HepG2 (cell line): ENCODE data around the gene ASXL1. TPM values are rescaled to one million over a fixed set of nuclear protein-coding genes. Genes with fewer than 3 reads are reported as not detected.
A peak's percentile ranks its signal among the peaks of the same experiment; 100 is the strongest.

Source experiments
- CSRNP2 ChIP-seq: sonication (generic); formaldehyde crosslinking; conservative IDR thresholded peaks from 2 replicates; pipeline ENCODE4 v1.8.0; 2022; ENCODE audit warnings: low read depth, missing genetic modification reagents
- DNMT1 ChIP-seq: sonication (generic); formaldehyde crosslinking; IDR thresholded peaks from 2 replicates; pipeline ENCODE4 v1.5.1; 2020; ENCODE audit warnings: mild to moderate bottlenecking, missing genetic modification reagents
- DRAP1 ChIP-seq: IDR thresholded peaks from 2 replicates; pipeline ENCODE4 v1.6.1; 2016; ENCODE audit warnings: missing genetic modification reagents, missing compliant biosample characterization
- GFI1 ChIP-seq: sonication (generic); formaldehyde crosslinking; IDR thresholded peaks from 2 replicates; pipeline ENCODE4 v1.5.0; 2020; ENCODE audit warnings: missing genetic modification reagents, mild to moderate bottlenecking, borderline replicate concordance
- KDM1A ChIP-seq: IDR thresholded peaks from 2 replicates; pipeline ENCODE4 v1.6.1; 2016; ENCODE audit warnings: missing compliant biosample characterization
- KDM4B ChIP-seq: sonication (generic); formaldehyde crosslinking; IDR thresholded peaks from 2 replicates; pipeline ENCODE4 v1.4.0; 2020; ENCODE audit warnings: missing genetic modification reagents
- KIAA2018 ChIP-seq: sonication (generic); formaldehyde crosslinking; IDR thresholded peaks from 2 replicates; pipeline ENCODE4 v1.5.0; 2020; ENCODE audit warnings: mild to moderate bottlenecking, missing genetic modification reagents, borderline replicate concordance
- MAX ChIP-seq: IDR thresholded peaks from 2 replicates; pipeline ENCODE4 v1.6.1; 2012; ENCODE audit warnings: inconsistent platforms
- TRIM22 ChIP-seq: fragments of 450-650 bp; IDR thresholded peaks from 2 replicates; pipeline ENCODE4 v1.6.1; 2017
- ZBTB42 ChIP-seq: sonication (generic); formaldehyde crosslinking; IDR thresholded peaks from 2 replicates; pipeline ENCODE4 v1.5.0; 2020; ENCODE audit warnings: mild to moderate bottlenecking, missing genetic modification reagents
- ZFP82 ChIP-seq: sonication (generic); formaldehyde crosslinking; IDR thresholded peaks from 2 replicates; pipeline ENCODE4 v1.5.1; 2020; ENCODE audit warnings: mild to moderate bottlenecking, missing genetic modification reagents, borderline replicate concordance
- ZKSCAN8 ChIP-seq: IDR thresholded peaks from 2 replicates; pipeline ENCODE4 v1.6.1; 2016; ENCODE audit warnings: borderline replicate concordance, missing genetic modification reagents, missing compliant biosample characterization
- ZNF414 ChIP-seq: sonication (generic); formaldehyde crosslinking; IDR thresholded peaks from 2 replicates; pipeline ENCODE4 v1.5.0; 2020; ENCODE audit warnings: missing genetic modification reagents
- ZNF577 ChIP-seq: sonication (generic); formaldehyde crosslinking; IDR thresholded peaks from 2 replicates; pipeline ENCODE4 v1.4.0; 2020; ENCODE audit warnings: mild to moderate bottlenecking, low read depth, missing genetic modification reagents, borderline replicate concordance
- ZNF670 ChIP-seq: sonication (generic); formaldehyde crosslinking; IDR thresholded peaks from 2 replicates; pipeline ENCODE4 v1.8.0; 2022; ENCODE audit warnings: mild to moderate bottlenecking, missing genetic modification reagents, borderline replicate concordance
- ZNF747 ChIP-seq: sonication (generic); formaldehyde crosslinking; IDR thresholded peaks from 2 replicates; pipeline ENCODE4 v1.8.1; 2023; ENCODE audit warnings: missing genetic modification reagents, mild to moderate bottlenecking, borderline replicate concordance
- polyA plus RNA-seq, 8 experiments: library from polyadenylated mRNA; depleted of rRNA in 3 of 8; stranded (reverse) in 7 of 8; unstranded in 1 of 8; fragments of >200 nt; fragmentation: Illumina TruSeq in 4 of 8; extraction: Trizol in 4 of 8; gene quantifications; 2 replicates each; pipeline versions ENCODE4 v1.2.1 to v1.2.3, GENCODE V29; 2011 to 2016; ENCODE audit warnings: low read depth in 4 of 8, missing spikeins in 1 of 8, mixed read lengths in 1 of 8; ENCODE audit not compliant: insufficient read depth in 1 of 8
- total RNA-seq, 5 experiments: library from RNA; depleted of rRNA; stranded (reverse); fragments of >200 nt; fragmentation: Illumina TruSeq; extraction: Trizol; gene quantifications; 2 replicates each; pipeline ENCODE4 v1.2.3, GENCODE V29; 2016; ENCODE audit warnings: low read depth in 1 of 5

The ASXL1 gene
- total and polyA plus RNA-seq, 2 of the 13 experiments (the other 11 are each of a cell fraction or from before 2014, with no cell fraction given): 62.1 to 74.8 TPM

- TF ChIP-seq KIAA2018 (CRISPR knock-in tag): no peak
- no peak for TF ChIP-seq ZBTB42
- TF ChIP-seq ZNF414 (CRISPR knock-in tag): peak; percentile 71; the same call in 1 of the 2 replicates
- no peak for TF ChIP-seq ZNF577
- TF ChIP-seq KDM4B (CRISPR knock-in tag): no peak; the same call in none of the 2 replicates
- peak; percentile 93 for TF ChIP-seq GFI1 (CRISPR knock-in tag)
- TF ChIP-seq DRAP1 (CRISPR knock-in tag): peak; percentile 55; the same call in 1 of the 2 replicates
- 0 out of 2 replicates have a peak, but pooled peaks have one; percentile 6 for TF ChIP-seq KDM1A (CRISPR knock-in tag)
- peak; percentile 94 for TF ChIP-seq ZNF747
- no peak; the same call in 1 of the 2 replicates for TF ChIP-seq ZKSCAN8 (CRISPR knock-in tag)
- no peak for TF ChIP-seq ZNF670
- TF ChIP-seq ZFP82: no peak
- TF ChIP-seq CSRNP2: no peak
- peak; percentile 91 for TF ChIP-seq MAX
- TF ChIP-seq DNMT1: no peak; the same call in none of the 2 replicates
- TF ChIP-seq TRIM22: no peak
These were observed 115.3 kb downstream of the ASXL1 start (continued) for GRCh38 chr20:32473231-32474008.
